K562 treated with DMSO at 1 percent for 4 hours (cell line): ENCODE data around the gene OGG1. TPM values are rescaled to one million over a fixed set of nuclear protein-coding genes. Genes with fewer than 3 reads are reported as not detected.

ENCODE experiments used
- total RNA-seq: library from RNA; unstranded; fragments of 300-600 nt; gene quantifications from 2 replicates; pipeline ENCODE4 v1.2.3, GENCODE V29; 2022; ENCODE audit not compliant: insufficient read depth

Gene OGG1
- total RNA-seq = 20.9 and 24.2 TPM in 2 replicates

GRCh38 chr3:9749645-9750555 lies at the start of gene OGG1:
OGG1 (plus strand) TSS chr3:9749952; CDS start chr3:9750287, 335 bp downstream.

GRCh38 chr3:9703736-9704346 lies 45.9 kb upstream of the OGG1 start, which contains the start of gene CPNE9:
CPNE9 (plus strand) TSS chr3:9703833; CDS start chr3:9703997, 164 bp downstream.

GRCh38 chr3:9731206-9732079 lies 18.3 kb upstream of the OGG1 start, which contains the start of gene BRPF1:
BRPF1 (plus strand) TSS chr3:9731735; CDS start chr3:9734141, 2,406 bp downstream.

GRCh38 chr3:9769426-9770275 lies 19.9 kb downstream of the OGG1 start, which contains the start of gene CAMK1:
CAMK1 (minus strand) TSS chr3:9769947; CDS start chr3:9767749, 2,198 bp downstream.

GRCh38 chr3:9792405-9793160 lies 42.8 kb downstream of the OGG1 start, which contains the start of the genes ARPC4 and TADA3:
ARPC4 (plus strand) TSS chr3:9793082; CDS start chr3:9793122, 40 bp downstream.
TADA3 (minus strand) TSS chr3:9792473; CDS start chr3:9791466, 1,007 bp downstream.

Other genes starting within 250 kb of the OGG1 start
- gene LHFPL4, start 196.1 kb upstream of the OGG1 start, total RNA-seq = not detected in 2 replicates
- gene MTMR14, start 100.4 kb upstream of the OGG1 start, total RNA-seq = 63.5 and 69.5 TPM in 2 replicates
- not detected in 2 replicates for gene CPNE9, start 46.1 kb upstream of the OGG1 start, total RNA-seq
- 19.5 and 29.7 TPM in 2 replicates for gene BRPF1, start 18.2 kb upstream of the OGG1 start, total RNA-seq
- gene CAMK1, start 20.0 kb downstream of the OGG1 start, total RNA-seq = 16.1 and 20.6 TPM in 2 replicates
- 121 and 126 TPM in 2 replicates for gene TADA3, start 42.5 kb downstream of the OGG1 start, total RNA-seq
- 31.4 and 43.3 TPM in 2 replicates for gene ARPC4, start 43.1 kb downstream of the OGG1 start, total RNA-seq
- 36.4 and 73.2 TPM in 2 replicates for gene TTLL3, start 60.3 kb downstream of the OGG1 start, total RNA-seq
- gene RPUSD3, start 94.1 kb downstream of the OGG1 start, total RNA-seq = 58.7 and 68.6 TPM in 2 replicates
- gene CIDEC, start 130.3 kb downstream of the OGG1 start, total RNA-seq = not detected in 2 replicates
- gene JAGN1, start 140.7 kb downstream of the OGG1 start, total RNA-seq = 45.5 and 55.9 TPM in 2 replicates
- 0.47 and 0.73 TPM in 2 replicates for gene IL17RE, start 152.9 kb downstream of the OGG1 start, total RNA-seq
- 25.2 and 30.3 TPM in 2 replicates for gene IL17RC, start 167.1 kb downstream of the OGG1 start, total RNA-seq
- gene CRELD1, start 183.9 kb downstream of the OGG1 start, total RNA-seq = 14.9 and 18.3 TPM in 2 replicates
- 2.0 and 2.2 TPM in 2 replicates for gene PRRT3, start 202.5 kb downstream of the OGG1 start, total RNA-seq
- 35.7 and 39.9 TPM in 2 replicates for gene EMC3, start 236.9 kb downstream of the OGG1 start, total RNA-seq